Stimulated activated CD4-positive, alpha-beta T cell treated with anti-CD3 and anti-CD28 coated beads, TNF-alpha, amount 100 ng/mL, for 48 hours (primary cell): ENCODE measurements around the gene LDLRAD2.
"Not testable (repeated sequence)": the region's sequence is repeated elsewhere in the genome, so short reads cannot be mapped to it uniquely, and the experiment has no call there.

Source experiments
- DNase-seq, 3 donors: peaks; one replicate each; pipeline ENCODE4 v3.0.0-alpha.2; 2020; ENCODE audit warnings: low read depth in 3 of 3

LDLRAD2 gene

DNA sequence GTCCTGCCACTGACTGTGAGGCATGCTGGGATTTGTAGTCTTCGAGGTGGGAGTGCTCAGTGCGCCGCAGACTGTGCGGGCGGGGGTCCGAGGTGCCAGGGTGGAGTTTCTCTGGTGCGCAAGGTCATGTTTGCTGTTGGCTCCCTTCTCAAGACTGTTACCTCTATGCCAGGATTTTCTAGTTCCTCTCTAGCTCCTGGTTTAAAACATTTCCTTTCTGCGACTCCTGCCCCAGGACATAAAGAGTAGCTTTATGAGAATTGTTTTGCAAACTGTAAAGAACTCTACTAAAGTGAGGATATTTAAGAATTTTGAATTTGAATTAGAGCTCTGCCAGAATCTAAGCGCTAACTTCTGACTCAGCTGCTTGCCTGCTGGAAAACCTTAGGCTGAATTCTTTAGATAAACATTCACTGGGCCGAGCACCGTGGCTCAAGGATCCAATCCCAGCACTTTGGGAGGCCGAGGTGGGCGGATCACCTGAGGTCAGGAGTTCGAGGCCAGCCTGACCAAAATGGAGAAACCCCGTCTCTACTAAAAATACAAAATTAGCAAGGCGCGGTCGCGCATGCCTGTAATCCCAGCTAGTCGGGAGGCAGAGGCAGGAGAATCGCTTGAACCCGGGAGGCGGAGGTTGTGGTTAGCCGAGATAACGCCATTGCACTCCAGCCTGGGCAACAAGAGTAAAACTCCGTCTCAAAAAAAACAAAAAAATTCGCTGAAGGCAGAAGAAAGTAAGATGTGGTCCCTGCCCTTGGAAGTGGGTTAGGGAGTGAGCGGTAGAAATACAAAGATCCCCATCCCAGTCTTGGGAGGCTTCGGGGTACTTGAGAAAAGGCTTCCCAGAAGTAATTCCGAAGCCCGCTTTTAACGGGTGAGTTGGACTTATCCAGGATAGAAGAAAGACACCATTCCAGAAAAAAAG lies 28.1 kb upstream of the LDLRAD2 start:
- DNase-seq: no peak

- DNase-seq: not testable (repeated sequence)
Observed at GRCh38 chr1:21785764-21786163, 26.3 kb upstream of the LDLRAD2 start.

DNA sequence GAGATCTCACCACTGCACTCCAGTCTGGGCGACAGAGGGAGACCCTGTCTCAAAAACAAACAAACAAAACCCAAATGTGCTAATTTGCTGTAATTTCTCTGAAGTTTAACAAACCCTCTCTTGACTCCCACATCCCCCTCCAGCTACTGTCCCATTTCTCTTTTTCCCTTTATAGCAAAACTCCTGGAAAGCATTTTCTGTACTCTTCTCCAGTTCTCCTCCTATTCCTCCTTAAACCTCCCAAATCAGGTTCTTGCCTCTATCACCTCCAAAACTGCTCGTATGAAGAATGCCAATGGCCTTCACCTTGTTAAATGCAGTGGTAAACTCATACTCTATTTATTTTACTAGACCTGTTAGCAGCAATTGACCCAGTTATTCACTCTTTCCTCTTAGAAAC lies 25.4 kb upstream of the LDLRAD2 start:
- DNase-seq: no peak

DNA sequence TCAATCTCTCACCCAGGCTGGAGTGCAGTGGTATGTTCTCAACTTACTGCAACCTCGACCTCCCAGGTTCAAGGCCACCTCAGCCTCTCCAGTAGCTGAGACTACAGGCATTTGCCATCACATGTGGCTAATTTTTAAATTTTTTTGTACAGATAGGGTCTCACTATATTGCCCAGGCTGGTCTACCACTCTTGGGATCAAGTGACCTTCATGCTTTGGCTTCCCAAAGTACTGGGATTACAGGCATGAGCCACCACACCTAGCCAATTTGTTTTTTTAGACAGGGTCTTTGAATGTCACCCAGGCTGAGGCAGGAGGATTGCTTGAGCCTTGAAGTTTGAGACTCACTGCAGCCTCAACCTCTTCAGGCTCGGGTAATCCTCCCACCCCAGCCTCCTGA lies 19.0 kb upstream of the LDLRAD2 start:
- DNase-seq: no peak

DNA sequence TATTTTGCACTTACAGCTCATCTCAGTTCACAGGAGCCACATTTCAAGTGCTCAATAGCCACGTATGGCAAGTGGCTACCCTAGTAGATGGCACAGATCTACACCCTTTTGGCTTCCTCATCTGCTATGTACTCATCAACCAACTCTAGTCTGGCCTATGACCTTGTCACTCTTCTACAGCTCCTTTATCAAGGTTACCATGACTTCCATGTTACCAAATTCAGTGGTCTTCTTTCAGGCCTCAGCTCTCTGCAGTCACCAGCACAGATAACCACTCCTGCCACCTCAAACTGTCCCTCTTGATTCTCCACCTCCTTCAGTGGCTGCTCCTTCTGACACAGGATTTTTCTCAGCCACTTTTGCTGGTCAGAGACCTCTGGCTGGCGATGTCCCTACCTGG lies 17.4 kb upstream of the LDLRAD2 start:
- no peak for DNase-seq

DNA sequence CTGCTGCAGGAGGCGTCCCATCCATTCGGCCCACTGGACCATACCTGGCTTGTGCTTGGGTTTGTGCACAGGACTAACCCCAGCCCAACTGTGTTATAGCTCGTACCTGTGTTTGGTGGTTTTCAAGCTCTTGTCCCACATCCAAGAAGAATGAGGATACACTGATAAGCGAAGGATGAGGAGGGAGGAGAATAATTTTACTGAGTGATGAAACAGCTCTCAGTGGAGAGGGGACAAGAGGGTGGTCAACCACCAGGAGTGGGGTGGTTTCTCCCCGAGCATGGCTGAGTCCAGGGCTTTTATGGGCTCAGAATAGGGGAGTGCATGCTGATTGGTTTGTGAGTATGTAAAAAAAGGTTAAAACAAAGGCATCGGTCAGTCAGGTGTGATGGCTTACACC lies 17.0 kb upstream of the LDLRAD2 start:
- DNase-seq: no peak

- DNase-seq: no peak
Observed at GRCh38 chr1:21799730-21800129, 12.3 kb upstream of the LDLRAD2 start.

DNA sequence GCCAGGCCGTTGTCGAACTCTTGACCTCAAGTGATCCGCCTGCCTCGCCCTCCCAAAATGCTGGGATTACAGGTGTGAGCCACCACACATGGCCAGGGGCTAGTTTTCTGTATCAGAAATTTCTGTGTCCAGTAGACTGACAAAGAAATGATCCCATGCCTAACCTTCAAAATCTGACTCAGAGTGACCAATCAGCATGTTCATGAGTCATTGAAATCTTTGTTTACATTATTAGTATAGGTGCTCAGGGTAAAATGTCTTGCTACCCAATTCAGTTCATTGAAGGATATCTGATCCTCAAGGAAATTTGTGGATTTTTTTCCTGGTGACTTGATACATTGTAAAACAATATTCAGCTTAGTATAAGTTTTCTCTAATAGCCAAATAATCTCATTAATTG lies 11.0 kb upstream of the LDLRAD2 start:
- no peak for DNase-seq

- no peak for DNase-seq
Observed at GRCh38 chr1:21804536-21804935, 7.5 kb upstream of the LDLRAD2 start.

DNA sequence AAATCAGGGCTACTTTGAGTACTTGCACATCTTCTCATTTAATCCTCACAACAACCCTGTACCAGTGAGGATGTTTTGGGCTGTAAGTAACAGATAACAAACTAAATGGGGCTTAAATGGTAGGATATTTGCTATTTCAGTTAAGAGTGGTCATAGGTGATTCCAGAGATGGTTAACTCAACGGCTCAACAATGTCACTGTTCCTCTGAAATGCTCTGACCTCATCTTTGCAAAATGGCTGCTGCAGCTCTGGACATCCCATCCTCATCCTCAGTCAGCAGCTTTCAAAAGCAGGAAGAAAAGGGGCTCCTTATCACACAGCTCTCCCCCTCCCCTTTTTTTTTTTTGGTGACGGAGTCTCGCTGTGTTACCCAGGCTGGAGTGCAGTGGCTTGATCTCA lies 1.5 kb downstream of the LDLRAD2 start:
- no peak for DNase-seq

DNA sequence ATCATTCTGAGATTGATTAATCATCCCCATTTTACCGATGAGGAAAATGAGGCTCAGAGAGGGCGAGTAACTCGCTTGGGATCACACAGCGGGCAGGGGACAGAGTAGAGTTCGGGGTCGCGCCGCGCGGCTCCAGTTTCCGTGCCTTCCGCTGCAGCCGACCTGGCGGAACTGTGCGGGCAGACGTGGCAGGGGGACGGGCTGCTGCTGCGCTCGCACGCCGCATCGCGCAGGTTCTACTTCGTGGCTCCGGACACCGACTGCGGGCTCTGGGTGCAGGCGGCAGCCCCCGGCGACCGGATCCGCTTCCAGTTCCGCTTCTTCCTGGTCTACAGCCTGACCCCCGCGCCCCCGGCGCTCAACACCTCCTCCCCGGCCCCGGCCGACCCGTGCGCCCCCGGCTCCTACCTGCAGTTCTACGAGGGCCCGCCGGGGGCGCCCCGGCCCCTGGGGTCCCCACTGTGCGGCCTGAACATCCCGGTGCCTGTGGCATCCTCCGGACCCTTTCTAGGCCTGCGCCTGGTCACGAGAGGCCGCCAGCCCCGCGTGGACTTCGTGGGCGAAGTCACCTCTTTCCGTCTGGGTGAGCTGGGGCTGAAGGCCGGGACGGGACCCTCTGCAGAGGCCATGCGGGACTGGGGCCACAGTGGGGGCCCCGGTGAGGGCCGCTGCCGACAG lies 2.3 kb downstream of the LDLRAD2 start:
- peak in 1 of 3 donors; percentile 23 for DNase-seq

DNA sequence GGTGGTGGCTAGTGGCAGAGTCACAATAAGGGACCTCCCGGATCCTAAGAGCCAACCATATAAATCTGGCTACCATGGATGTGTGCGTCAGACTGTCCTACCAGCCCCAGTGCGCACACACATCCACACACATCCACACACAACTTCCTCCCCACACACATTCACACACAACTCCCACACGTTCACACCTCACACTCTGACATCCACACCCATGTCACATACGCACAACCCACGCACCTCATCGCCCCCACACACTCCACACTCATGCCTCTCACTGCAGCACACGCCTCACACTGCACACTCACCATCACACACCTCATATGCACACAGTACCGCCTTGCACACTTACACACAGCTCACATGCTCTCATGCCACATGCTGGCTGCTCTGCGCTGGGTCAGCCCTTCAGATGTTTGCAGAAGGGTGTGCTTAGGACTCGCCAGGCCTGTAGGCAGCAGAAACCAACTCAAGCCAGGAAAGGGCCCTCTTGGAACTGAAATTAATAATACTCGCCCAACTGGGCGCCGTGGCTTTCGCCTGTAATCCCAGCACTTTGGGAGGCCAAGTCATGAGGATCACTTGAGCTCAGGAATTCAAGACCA lies 3.0 kb downstream of the LDLRAD2 start:
- DNase-seq: no peak

DNA sequence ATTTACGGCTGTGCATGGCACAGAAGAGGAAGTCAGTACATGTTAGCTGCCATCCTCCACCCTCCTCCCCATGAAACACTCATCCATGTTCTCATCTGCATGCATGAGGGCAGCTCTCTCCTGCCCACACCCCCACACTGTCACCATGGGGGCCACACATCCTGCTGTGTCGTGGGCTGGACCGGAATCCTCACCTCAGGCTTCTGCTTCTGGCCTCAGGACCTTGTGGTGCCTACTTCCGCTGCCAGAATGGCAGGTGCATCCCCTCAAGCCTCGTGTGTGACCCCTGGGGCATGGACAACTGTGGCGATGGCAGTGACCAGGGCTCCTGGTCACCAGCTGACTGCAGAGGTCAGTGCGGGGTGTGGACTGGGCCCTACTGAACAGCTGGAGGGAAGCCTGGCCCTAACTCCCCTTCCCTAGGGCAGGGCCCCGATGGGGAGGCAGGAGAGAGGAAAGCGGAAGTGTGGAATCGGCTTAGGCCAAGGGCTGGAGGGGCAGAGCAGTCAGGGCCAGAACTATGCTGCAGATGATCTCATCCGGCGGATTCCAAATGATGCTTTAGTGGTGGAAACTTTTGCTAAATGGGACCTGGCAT lies 3.8 kb downstream of the LDLRAD2 start:
- DNase-seq: no peak

GRCh38 chr1:21816602-21817302 lies 4.7 kb downstream of the LDLRAD2 start:
- no peak for DNase-seq

- DNase-seq: peak in 2 of 3 donors; percentile 14 to 33
Observed at GRCh38 chr1:21818656-21819055, 6.6 kb downstream of the LDLRAD2 start.

DNA sequence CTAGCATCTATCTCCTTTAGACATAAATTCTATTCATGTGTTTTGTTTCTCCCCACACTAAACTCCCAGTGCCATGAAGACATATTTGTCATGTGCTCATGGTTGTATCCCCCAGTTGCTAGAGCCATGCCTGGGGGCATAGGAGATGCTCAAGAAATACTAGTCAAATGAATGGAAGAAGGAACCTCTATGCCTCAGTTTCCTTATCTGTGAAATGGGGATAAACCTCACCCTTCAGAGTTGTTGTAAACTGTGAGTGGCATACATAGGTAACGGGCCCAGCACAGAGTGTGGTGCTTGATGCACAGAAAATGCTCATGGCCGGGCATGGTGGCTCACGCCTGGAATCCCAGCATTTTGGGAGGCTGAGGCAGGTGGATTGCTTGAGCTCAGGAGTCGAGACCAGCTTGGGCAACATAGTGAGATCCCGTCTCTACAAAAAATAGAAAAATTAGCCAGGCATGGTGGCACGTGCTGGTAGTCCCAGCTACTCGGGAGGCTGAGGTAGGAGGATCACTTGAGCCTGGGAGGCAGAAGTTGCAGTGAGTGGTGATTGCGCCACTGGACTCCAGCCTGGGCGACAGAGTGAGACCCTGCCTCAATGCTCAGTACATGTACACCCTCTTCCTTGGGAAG lies 8.7 kb downstream of the LDLRAD2 start:
- no peak for DNase-seq

- no peak for DNase-seq
Observed at GRCh38 chr1:21821385-21822019, 9.4 kb downstream of the LDLRAD2 start.

- no peak for DNase-seq
Observed at GRCh38 chr1:21822349-21822748, 10.3 kb downstream of the LDLRAD2 start.

GRCh38 chr1:21823206-21823979 lies 11.3 kb downstream of the LDLRAD2 start:
- no peak for DNase-seq
